NB4 (cell line): ENCODE data around the gene LDLRAD4.

ENCODE experiments used
- DNase-seq: peaks from one replicate; pipeline ENCODE4 v3.0.0; 2010; ENCODE audit warnings: low read depth
- H3K4me3 ChIP-seq: one replicate; pipeline ENCODE4 v1.5.1; 2011; ENCODE audit warnings: mild to moderate bottlenecking, low read depth, low read length, moderate library complexity
- CTCF ChIP-seq: IDR thresholded peaks from one replicate; pipeline ENCODE4 v1.5.1; 2012; ENCODE audit warnings: low read depth, low read length
- MAX ChIP-seq: IDR thresholded peaks from 2 replicates; pipeline ENCODE4 v1.6.1; 2011; ENCODE audit warnings: low read depth, low read length
- MYC ChIP-seq: IDR thresholded peaks from 2 replicates; pipeline ENCODE4 v1.6.1; 2011; ENCODE audit warnings: low read depth, low read length
- POLR2A ChIP-seq: IDR thresholded peaks from 2 replicates; pipeline ENCODE4 v1.6.1; 2011; ENCODE audit warnings: mild to moderate bottlenecking; ENCODE audit not compliant: insufficient read length; ENCODE audit errors: extremely low read depth

Gene LDLRAD4

DNA sequence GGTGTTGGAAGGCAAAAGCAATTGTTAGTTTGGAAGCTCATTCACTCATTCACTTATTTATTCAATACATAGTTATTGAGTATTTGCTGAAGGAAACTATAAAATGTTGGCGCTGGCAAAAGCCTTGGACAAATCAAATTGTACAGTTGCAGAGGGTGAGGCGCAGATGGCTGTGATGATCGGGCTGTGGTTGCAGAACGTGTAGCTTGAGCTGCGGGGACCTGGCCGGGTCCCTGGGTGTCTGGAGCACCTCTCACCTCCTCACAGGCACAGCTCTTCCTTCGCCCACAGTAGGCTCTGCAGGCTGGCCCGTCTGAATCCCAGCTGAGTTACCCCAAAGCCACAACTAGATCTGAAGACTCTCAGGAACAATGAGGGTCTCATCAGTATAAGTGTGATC, 72.7 kb downstream of the LDLRAD4 start:
- no peak for DNase-seq
- TF ChIP-seq MAX (no peak), POLR2A (no peak), MYC (no peak), CTCF (no peak)
- no peak overlapping the region for H3K4me3 ChIP-seq

- no peak for TF ChIP-seq MAX
- no peak for TF ChIP-seq MYC
- no peak for TF ChIP-seq CTCF
- no peak overlapping the region for H3K4me3 ChIP-seq
- DNase-seq: no peak
Measured at GRCh38 chr18:13291745-13292447, 73.3 kb downstream of the LDLRAD4 start.

GRCh38 chr18:13292736-13293135, 74.2 kb downstream of the LDLRAD4 start:
- no peak for TF ChIP-seq CTCF
- TF ChIP-seq MAX: no peak
- TF ChIP-seq MYC: no peak
- TF ChIP-seq POLR2A: no peak
- no peak overlapping the region for H3K4me3 ChIP-seq
- no peak for DNase-seq

- no peak overlapping the region for H3K4me3 ChIP-seq
- TF ChIP-seq POLR2A: no peak
- no peak for TF ChIP-seq MAX
- no peak for TF ChIP-seq MYC
- no peak for DNase-seq
Measured at GRCh38 chr18:13294309-13294708, 75.7 kb downstream of the LDLRAD4 start.

DNA sequence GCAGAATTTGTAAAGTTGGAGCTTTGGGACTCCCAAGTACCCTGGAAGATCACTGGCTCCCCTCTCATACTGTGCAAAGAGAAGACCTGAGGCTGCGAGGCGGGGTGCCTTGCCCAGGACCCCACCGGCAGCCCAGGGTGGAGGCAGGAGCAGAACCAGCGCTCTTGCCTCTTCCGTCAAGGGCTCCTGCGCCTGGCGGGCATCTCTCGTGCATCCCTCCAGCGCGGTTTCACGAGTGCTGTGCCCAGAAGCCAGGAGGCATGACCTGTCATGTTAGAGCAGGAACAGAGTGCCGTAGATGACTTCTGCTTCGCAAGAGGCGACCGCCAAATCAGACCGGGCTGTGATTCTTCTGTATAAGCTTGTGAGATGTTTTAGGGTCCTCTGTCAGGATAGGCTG, 77.3 kb downstream of the LDLRAD4 start:
- TF ChIP-seq POLR2A (no peak), MAX (no peak), MYC (no peak), CTCF (no peak)
- H3K4me3 ChIP-seq: no peak overlapping the region
- DNase-seq: no peak

DNA sequence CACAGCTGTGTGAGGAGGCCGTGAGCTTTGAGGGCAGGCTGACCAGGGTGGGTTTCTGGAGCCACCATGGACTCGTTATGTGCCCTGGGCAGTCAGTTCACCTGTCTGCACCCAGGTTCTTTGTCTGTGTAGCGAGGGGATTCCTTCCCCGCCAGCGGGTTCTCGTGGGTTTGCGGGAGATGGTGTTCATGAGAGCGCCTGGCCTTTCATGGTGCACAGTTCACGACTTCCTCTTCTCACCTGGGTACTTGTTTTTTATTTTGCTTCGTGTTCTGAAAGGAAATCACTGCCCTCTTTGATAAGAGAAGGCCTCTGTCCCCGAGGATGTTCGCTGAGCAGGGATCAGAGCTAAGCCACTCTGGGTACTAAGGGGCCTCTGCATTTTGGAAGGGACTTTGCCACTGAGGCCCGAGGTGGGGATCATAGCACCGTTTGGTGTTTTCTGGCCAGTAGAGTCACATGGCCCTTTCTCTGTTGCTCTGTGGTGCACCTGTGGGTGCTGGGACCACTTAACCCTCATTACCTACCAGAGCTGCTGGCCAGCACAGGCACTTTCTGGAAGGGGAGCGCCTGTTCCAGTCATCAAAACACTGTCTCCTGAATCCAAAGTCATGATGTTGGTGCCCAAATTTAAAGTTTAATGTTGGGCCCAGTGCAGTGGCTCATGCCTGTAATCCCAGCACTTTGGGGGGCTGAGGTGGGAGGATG, 78.5 kb downstream of the LDLRAD4 start:
- TF ChIP-seq MAX (no peak), POLR2A (no peak), CTCF (no peak), MYC (no peak)
- DNase-seq: no peak

More for the DNA sequence above, 78.5 kb downstream of the LDLRAD4 start:
- H3K4me3 ChIP-seq: no peak overlapping the region
